Measurements from ENCODE around the gene BMPR1B. TPM values are rescaled to one million over a fixed set of nuclear protein-coding genes. Genes with fewer than 3 reads are reported as not detected.

The BMPR1B gene
- total and polyA plus RNA-seq, 2 of the 8 experiments (the other 6 are each of a cell fraction or from before 2014, with no cell fraction given): 0.14 to 1.1 TPM

GRCh38 chr4:95156452-95156765, 398.7 kb downstream of the BMPR1B start (continued):
- TF ChIP-seq SP1 (IDR thresholded peaks at IDR 0.05; ENCODE audit: low read depth, low read length): no peak
- no peak for TF ChIP-seq EP300 (IDR thresholded peaks at IDR 0.05; ENCODE audit: borderline replicate concordance in 1 of 2, low read depth in 2 of 2, low read length in 2 of 2)
- TF ChIP-seq EZH2 (IDR thresholded peaks at IDR 0.05; ENCODE audit: low read depth, low read length, severe bottlenecking): no peak
- TF ChIP-seq BRCA1 (IDR thresholded peaks at IDR 0.05; ENCODE audit: low read depth, low read length): no peak

Measured in H1 (cell line).